Activated CD8-positive, alpha-beta memory T cell treated with anti-CD3 and anti-CD28 coated beads, Interleukin-2, amount 50 U/mL, for 1 hour (primary cell): Measurements from ENCODE around the gene CAND2.

Source experiments
- DNase-seq: peaks from one replicate; pipeline ENCODE4 v3.0.0-alpha.2; 2020; ENCODE audit errors: extremely low read depth

CAND2 gene

GRCh38 chr3:12807601-12808359 is 11.3 kb downstream of the CAND2 start:
- no peak for DNase-seq

- DNase-seq = no peak
Observed at GRCh38 chr3:12808587-12808986, 12.1 kb downstream of the CAND2 start.

- DNase-seq = no peak
Observed at GRCh38 chr3:12809001-12809400, 12.5 kb downstream of the CAND2 start.

- no peak for DNase-seq
Observed at GRCh38 chr3:12809435-12809834, 13.0 kb downstream of the CAND2 start.

GRCh38 chr3:12810013-12810780 is 13.7 kb downstream of the CAND2 start:
- peak; percentile 90 for DNase-seq

- no peak for DNase-seq
Observed at GRCh38 chr3:12810961-12811360, 14.5 kb downstream of the CAND2 start.

- DNase-seq = no peak
Observed at GRCh38 chr3:12812812-12813211, 16.3 kb downstream of the CAND2 start.

- no peak for DNase-seq
Observed at GRCh38 chr3:12813967-12814366, 17.5 kb downstream of the CAND2 start.

GRCh38 chr3:12815078-12815477 is 18.6 kb downstream of the CAND2 start:
- no peak for DNase-seq

GRCh38 chr3:12815719-12816118 is 19.2 kb downstream of the CAND2 start:
- no peak for DNase-seq

GRCh38 chr3:12816521-12817342 is 20.3 kb downstream of the CAND2 start:
- no peak for DNase-seq

- DNase-seq = no peak
Observed at GRCh38 chr3:12817343-12817710, 20.8 kb downstream of the CAND2 start.

GRCh38 chr3:12818273-12818672 is 21.8 kb downstream of the CAND2 start:
- no peak for DNase-seq

GRCh38 chr3:12818773-12819172 is 22.3 kb downstream of the CAND2 start:
- no peak for DNase-seq

- DNase-seq = no peak
Observed at GRCh38 chr3:12822725-12823373, 26.4 kb downstream of the CAND2 start.

GRCh38 chr3:12824299-12824698 is 27.8 kb downstream of the CAND2 start:
- no peak for DNase-seq

GRCh38 chr3:12825156-12825555 is 28.7 kb downstream of the CAND2 start:
- no peak for DNase-seq

- DNase-seq = no peak
Observed at GRCh38 chr3:12828751-12829150, 32.3 kb downstream of the CAND2 start.

GRCh38 chr3:12829404-12829803 is 32.9 kb downstream of the CAND2 start:
- no peak for DNase-seq

- no peak for DNase-seq
Observed at GRCh38 chr3:12829886-12830784, 33.7 kb downstream of the CAND2 start.

- no peak for DNase-seq
Observed at GRCh38 chr3:12830785-12831156, 34.3 kb downstream of the CAND2 start.
